Body of pancreas (tissue), 4 donors: ENCODE data around the gene ELOVL5. TPM values are rescaled to one million over a fixed set of nuclear protein-coding genes. Genes with fewer than 3 reads are reported as not detected.
"Not testable (repeated sequence)": the region's sequence is repeated elsewhere in the genome, so short reads cannot be mapped to it uniquely, and the experiment has no call there.

Source experiments
- ATAC-seq: fragments of 150-250 bp; one replicate; pipeline ENCODE4 v1.9.1; 2016
- DNase-seq, 4 donors: peaks; one replicate each; pipeline ENCODE4 v3.0.0-alpha.2; 2019
- H3K27ac ChIP-seq, 4 donors: fragments of 200-600 bp; sonication (generic); 1 replicate in 3 of 4; 2 replicates in 1 of 4; pipeline versions ENCODE4 v1.5.1 to v1.6.1; 2016 to 2019; ENCODE audit warnings: mild to moderate bottlenecking in 1 of 4, mixed read lengths in 1 of 4, moderate library complexity in 1 of 4
- H3K27me3 ChIP-seq, 2 donors: fragments of 200-600 bp; sonication (generic); one replicate each; pipeline ENCODE4 v1.6.0; 2016; ENCODE audit warnings: mild to moderate bottlenecking in 1 of 2
- H3K36me3 ChIP-seq, 2 donors: fragments of 200-600 bp; sonication (generic); replicated peaks in 1 of 2; 2 replicates each; pipeline ENCODE4 v1.5.1; 2016; ENCODE audit warnings: low read depth in 2 of 2; ENCODE audit not compliant: insufficient read depth in 1 of 2
- H3K4me1 ChIP-seq: fragments of 200-600 bp; sonication (generic); one replicate; pipeline ENCODE4 v1.6.0; 2016
- H3K4me3 ChIP-seq, 2 donors: fragments of 200-600 bp; sonication (generic); 1 replicate in 1 of 2; 2 replicates in 1 of 2; pipeline ENCODE4 v1.5.1; 2016 to 2019
- H3K9me3 ChIP-seq, 3 donors: fragments of 200-600 bp; sonication (generic); 1 replicate in 2 of 3; 2 replicates in 1 of 3; pipeline ENCODE4 v1.5.1; 2016
- POLR2A ChIP-seq, 3 donors: fragments of 450-650 bp; IDR thresholded peaks; one replicate each; pipeline ENCODE4 v1.6.1; 2016; ENCODE audit warnings: antibody characterized with exemption in 3 of 3, mild to moderate bottlenecking in 2 of 3
- WGBS, 2 donors: methylation state at CpG; one replicate each; pipeline ENCODE4 v1.1.5; 2017; 5-methylcytosine and 5-hydroxymethylcytosine counted together
- intact Hi-C: fragments of 100-400 bp; cut with DNase I; formaldehyde crosslinking; loops from one replicate; pipeline ENCODE4 v1.15.1; 2023
- total RNA-seq, 2 donors: library from RNA; depleted of rRNA; stranded (reverse); fragments of >200 nt; gene quantifications; one replicate each; pipeline ENCODE4 v1.1.0, GENCODE V29; 2016
- TF ChIP-seq, protein P1 (sequence below), 7 experiments: fragments of 450-650 bp in 4 of 7; fragments of 200-600 bp in 3 of 7; sonication (generic) in 3 of 7; IDR thresholded peaks; one replicate each; pipeline ENCODE4 v1.5.1; 2016 to 2019; ENCODE audit warnings: antibody characterized with exemption in 7 of 7

The ELOVL5 gene
- total RNA-seq, 2 donors from 2014 or later = 8.6 to 11.2 TPM

DNA sequence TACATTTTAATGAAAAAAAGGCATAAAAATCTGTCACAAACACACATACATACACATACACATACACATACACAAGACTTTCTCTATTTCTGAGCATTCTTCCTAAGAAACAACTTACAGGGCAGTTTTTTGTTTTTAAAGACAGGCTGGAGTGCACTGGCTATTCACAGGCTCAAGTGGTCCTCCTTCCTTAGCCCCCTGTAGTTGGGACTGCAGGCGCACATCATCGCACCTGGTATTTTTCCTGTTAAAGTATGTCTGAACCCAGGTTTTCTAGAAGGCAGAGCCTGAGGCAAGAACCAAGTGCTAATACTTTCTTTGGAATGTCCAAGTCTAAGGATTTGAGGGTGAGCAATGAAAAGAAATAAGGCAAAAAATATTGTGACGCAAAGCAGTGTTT is 41.3 kb upstream of the ELOVL5 start:
- H3K4me1 ChIP-seq = no peaks in the 10 kb centered on the region
- no peak for DNase-seq
- H3K9me3 ChIP-seq = no peaks in the 10 kb centered on the region
- no peak overlapping the region for H3K4me3 ChIP-seq
- H3K36me3 ChIP-seq = no peaks in the 10 kb centered on the region
- ATAC-seq = no peak
- H3K27ac ChIP-seq = no peak overlapping the region
- TF ChIP-seq POLR2A (IDR thresholded peaks at IDR 0.05) = no peak
- TF ChIP-seq, protein P1, sequence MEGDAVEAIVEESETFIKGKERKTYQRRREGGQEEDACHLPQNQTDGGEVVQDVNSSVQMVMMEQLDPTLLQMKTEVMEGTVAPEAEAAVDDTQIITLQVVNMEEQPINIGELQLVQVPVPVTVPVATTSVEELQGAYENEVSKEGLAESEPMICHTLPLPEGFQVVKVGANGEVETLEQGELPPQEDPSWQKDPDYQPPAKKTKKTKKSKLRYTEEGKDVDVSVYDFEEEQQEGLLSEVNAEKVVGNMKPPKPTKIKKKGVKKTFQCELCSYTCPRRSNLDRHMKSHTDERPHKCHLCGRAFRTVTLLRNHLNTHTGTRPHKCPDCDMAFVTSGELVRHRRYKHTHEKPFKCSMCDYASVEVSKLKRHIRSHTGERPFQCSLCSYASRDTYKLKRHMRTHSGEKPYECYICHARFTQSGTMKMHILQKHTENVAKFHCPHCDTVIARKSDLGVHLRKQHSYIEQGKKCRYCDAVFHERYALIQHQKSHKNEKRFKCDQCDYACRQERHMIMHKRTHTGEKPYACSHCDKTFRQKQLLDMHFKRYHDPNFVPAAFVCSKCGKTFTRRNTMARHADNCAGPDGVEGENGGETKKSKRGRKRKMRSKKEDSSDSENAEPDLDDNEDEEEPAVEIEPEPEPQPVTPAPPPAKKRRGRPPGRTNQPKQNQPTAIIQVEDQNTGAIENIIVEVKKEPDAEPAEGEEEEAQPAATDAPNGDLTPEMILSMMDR (IDR thresholded peaks at IDR 0.05) = no peak
- WGBS, 2 donors = 78 to 81% methylated on average over 3 of the region's 3 CpGs
- H3K27me3 ChIP-seq = no peaks in the 10 kb centered on the region
- intact Hi-C loops = no loop called here

DNA sequence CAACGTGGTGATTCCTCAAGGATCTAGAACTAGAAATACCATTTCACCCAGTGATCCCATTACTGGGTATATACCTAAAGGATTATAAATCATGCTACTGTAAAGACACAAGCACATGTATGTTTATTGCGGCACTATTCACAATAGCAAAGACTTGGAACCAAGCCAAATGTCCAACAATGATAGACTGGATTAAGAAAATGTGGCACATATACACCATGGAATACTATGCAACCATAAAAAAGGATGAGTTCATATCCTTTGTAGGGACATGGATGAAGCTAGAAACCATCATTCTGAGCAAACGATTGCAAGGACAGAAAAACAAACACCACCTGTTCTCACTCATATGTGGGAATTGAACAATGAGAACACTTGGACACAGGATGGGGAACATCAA is 39.9 kb upstream of the ELOVL5 start:
- WGBS, 2 donors = 62 to 86% methylated on average over 3 of the region's 3 CpGs
- intact Hi-C loops = not testable (repeated sequence)

DNA sequence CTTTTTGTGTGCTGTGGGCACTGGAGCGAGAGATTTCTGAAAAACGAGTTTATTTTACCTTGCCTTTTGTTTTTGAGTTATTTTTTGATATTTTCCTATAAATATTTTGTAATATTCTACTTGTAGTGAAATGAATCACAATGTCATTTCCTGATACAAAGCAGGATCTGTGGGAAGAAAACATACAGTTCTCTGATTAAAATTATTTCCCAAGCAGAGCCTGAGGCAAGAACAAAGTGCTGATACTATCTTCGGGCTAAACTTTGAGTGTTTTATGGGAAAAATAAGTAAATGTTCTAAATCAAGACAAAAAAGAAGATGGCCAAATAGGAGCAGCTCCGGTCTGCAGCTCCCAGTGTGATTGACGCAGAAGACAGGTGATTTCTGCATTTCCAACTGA is 33.7 kb upstream of the ELOVL5 start:
- H3K4me3 ChIP-seq = no peak overlapping the region
- no peak for ATAC-seq
- H3K4me1 ChIP-seq = peaks cover 3% of the 10 kb centered on the region
- intact Hi-C loops = no loop called here
- DNase-seq = no peak
- no peaks in the 10 kb centered on the region for H3K27me3 ChIP-seq
- no peaks in the 10 kb centered on the region for H3K36me3 ChIP-seq
- WGBS, 2 donors = 74 to 77% methylated on average over 5 of the region's 5 CpGs
- no peak overlapping the region for H3K27ac ChIP-seq
- no peaks in the 10 kb centered on the region for H3K9me3 ChIP-seq
- TF ChIP-seq POLR2A (IDR thresholded peaks at IDR 0.05) = no peak
- TF ChIP-seq, protein P1 (IDR thresholded peaks at IDR 0.05) = no peak

More for the DNA sequence above, 39.9 kb upstream of the ELOVL5 start:
- not testable (repeated sequence) for ATAC-seq, H3K9me3 ChIP-seq, H3K27me3 ChIP-seq, H3K36me3 ChIP-seq, H3K4me3 ChIP-seq, H3K27ac ChIP-seq, H3K4me1 ChIP-seq, DNase-seq

DNA sequence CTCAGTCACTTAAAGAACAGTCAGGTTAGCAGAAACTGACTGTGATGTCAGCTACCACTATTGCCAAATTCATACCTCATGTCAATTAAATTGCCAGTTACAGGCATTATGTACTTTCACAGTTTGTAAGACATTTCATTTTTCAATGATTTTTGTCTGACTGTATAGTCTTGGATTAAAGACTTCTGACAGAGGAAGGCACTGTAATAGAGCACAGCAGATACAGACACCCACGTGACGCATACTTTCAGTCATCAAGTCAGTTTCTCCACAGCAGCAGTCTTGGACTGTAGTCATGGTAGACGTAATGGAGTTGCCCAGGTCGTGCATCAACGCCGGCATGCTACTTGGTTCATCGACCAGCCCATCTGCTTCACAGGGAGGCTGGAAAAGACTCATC is 29.5 kb upstream of the ELOVL5 start:
- DNase-seq = no peak
- no peaks in the 10 kb centered on the region for H3K9me3 ChIP-seq
- H3K4me1 ChIP-seq = peaks cover 5% of the 10 kb centered on the region
- no peaks in the 10 kb centered on the region for H3K27me3 ChIP-seq
- no peak overlapping the region for H3K27ac ChIP-seq
- intact Hi-C loops = no loop called here
- H3K36me3 ChIP-seq = no peaks in the 10 kb centered on the region
- no peak for ATAC-seq
- WGBS, 2 donors = 87 to 91% methylated on average over 7 of the region's 7 CpGs
- H3K4me3 ChIP-seq = no peak overlapping the region
- no peak for TF ChIP-seq POLR2A (IDR thresholded peaks at IDR 0.05)
- TF ChIP-seq, protein P1 (IDR thresholded peaks at IDR 0.05) = no peak

DNA sequence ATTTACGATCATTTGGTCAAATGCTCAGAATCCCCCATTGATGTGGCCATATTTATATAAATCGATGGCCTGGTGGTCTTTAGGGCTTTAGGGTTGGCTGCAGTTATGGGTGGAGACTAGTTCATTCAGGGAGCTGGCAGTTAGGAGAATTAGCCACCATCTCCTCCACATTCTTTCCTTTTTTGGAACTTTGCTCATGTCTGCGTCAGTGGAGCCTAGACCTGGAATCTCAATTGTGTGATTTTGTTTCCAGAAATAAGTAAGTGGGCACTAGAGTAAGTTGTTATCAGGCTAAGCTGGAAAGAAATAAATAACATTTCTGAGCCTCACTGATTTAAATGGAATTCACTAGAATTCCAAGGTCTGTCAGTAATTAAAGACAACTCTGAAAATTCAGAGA is 29.0 kb upstream of the ELOVL5 start:
- intact Hi-C loops = no loop called here
- DNase-seq (no peak), ATAC-seq (no peak)
- Histone ChIP-seq H3K9me3 (no peaks in the 10 kb centered on the region), H3K27ac (no peak overlapping the region), H3K4me3 (no peak overlapping the region), H3K4me1 (peaks cover 5% of the 10 kb centered on the region), H3K27me3 (no peaks in the 10 kb centered on the region), H3K36me3 (no peaks in the 10 kb centered on the region)
- WGBS, 2 donors = 62 to 66% methylated on average over 3 of the region's 3 CpGs
- no peak for TF ChIP-seq POLR2A (IDR thresholded peaks at IDR 0.05)

DNA sequence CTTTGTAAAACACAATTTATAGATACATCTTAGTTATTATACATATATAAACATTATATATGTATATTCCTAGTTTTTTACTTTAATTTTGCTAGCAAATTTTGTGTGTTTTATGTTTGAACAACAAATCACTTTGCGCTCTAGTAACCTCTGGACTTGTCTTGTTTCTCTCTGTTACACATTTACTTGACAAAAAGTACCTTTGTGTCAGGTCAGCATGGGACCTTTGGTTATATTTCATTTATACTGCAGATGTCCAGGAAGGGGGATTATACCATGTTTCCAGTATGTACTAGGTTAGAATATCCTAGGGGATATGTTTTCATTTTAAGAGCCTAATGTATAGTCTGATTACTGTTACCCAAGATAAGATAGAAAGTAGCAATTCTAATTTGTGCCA is 28.5 kb upstream of the ELOVL5 start:
- Histone ChIP-seq H3K36me3 (no peaks in the 10 kb centered on the region), H3K4me1 (peaks cover 5% of the 10 kb centered on the region), H3K4me3 (no peak overlapping the region), H3K27ac (no peak overlapping the region), H3K9me3 (no peaks in the 10 kb centered on the region), H3K27me3 (no peaks in the 10 kb centered on the region)
- WGBS, 2 donors = 61 to 63% methylated on average over 1 of the region's 1 CpG
- no peak for ATAC-seq
- TF ChIP-seq POLR2A (IDR thresholded peaks at IDR 0.05) = no peak
- TF ChIP-seq, protein P1 (IDR thresholded peaks at IDR 0.05) = no peak
- intact Hi-C loops = no loop called here
- DNase-seq = no peak
